Nucleus accumbens (tissue), 56 donors: ENCODE results near the gene DPP7.
"Not testable (repeated sequence)": the region's sequence is repeated elsewhere in the genome, so short reads cannot be mapped to it uniquely, and the experiment has no call there.

Source experiments
- DNase-seq, 56 donors: peaks; one replicate each; lab custom pipeline; 2025; lab: John Stamatoyannopoulos, UW

Gene DPP7

GRCh38 chr9:137134191-137134590, 19.7 kb upstream of the DPP7 start:
- no peak for DNase-seq

GRCh38 chr9:137130176-137130755, 15.7 kb upstream of the DPP7 start:
- no peak for DNase-seq

GRCh38 chr9:137129456-137130175, 15.1 kb upstream of the DPP7 start:
- peak in 53 of 56 donors; percentile 24 to 93 (median 73) for DNase-seq

GRCh38 chr9:137128862-137129455, 14.4 kb upstream of the DPP7 start:
- DNase-seq = no peak

GRCh38 chr9:137128158-137128861, 13.8 kb upstream of the DPP7 start:
- DNase-seq = no peak

- no peak for DNase-seq
These were observed 13.0 kb upstream of the DPP7 start for GRCh38 chr9:137127301-137128157.

GRCh38 chr9:137126786-137127185, 12.3 kb upstream of the DPP7 start:
- DNase-seq = no peak

GRCh38 chr9:137123952-137124462, 9.5 kb upstream of the DPP7 start:
- not testable (repeated sequence) for DNase-seq

- DNase-seq = no peak
These were observed 8.9 kb upstream of the DPP7 start for GRCh38 chr9:137123468-137123837.

GRCh38 chr9:137122796-137123467, 8.4 kb upstream of the DPP7 start:
- not testable (repeated sequence) for DNase-seq

GRCh38 chr9:137121927-137122795, 7.6 kb upstream of the DPP7 start:
- DNase-seq = not testable (repeated sequence)

- DNase-seq = not testable (repeated sequence)
These were observed 3.6 kb upstream of the DPP7 start for GRCh38 chr9:137118092-137118603.

- DNase-seq = no peak
These were observed 2.8 kb upstream of the DPP7 start for GRCh38 chr9:137117269-137117731.

- peak in 6 of 56 donors; percentile 13 to 47 (median 38) for DNase-seq
These were observed 2.2 kb upstream of the DPP7 start for GRCh38 chr9:137116728-137117127.

GRCh38 chr9:137116027-137116507, 1.5 kb upstream of the DPP7 start:
- DNase-seq = peak in 1 of 56 donors; percentile 21

- no peak for DNase-seq
These were observed 977 bp upstream of the DPP7 start for GRCh38 chr9:137115394-137116026.

- peak in 1 of 56 donors; percentile 69 for DNase-seq
These were observed 317 bp downstream of the DPP7 start for GRCh38 chr9:137114220-137114612.
